Middle frontal gyrus (tissue), 1 donor: ENCODE results near the gene VILL.
A peak's percentile ranks its signal among the peaks of the same experiment; 100 is the strongest.
"Not testable (repeated sequence)": the region's sequence is repeated elsewhere in the genome, so short reads cannot be mapped to it uniquely, and the experiment has no call there.

Experiments used
- DNase-seq: peaks from one replicate; pipeline ENCODE4 v3.0.0-alpha.2; 2015; ENCODE audit warnings: low spot score; ENCODE audit errors: extremely low spot score

The VILL gene

GRCh38 chr3:37963016-37963415 is 27.6 kb upstream of the VILL start:
- no peak for DNase-seq

DNA sequence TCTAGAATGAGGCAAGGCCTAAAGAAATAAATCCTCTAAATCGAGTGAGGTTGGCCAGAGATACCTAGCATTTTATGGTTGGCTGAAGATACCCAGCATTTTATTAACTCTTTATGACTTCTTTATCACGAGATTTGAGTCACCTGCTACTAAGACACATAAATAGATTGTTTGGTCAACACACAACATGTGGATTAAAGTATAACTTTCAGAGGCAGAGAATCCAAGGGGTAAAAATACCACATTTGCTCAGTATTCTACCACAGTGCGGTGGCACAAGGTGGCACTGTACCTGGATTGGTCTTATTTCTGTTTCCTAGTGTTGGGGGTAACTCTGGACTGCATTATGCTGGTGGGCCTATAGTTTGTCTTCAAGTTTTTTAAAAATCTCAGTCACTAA is 27.0 kb upstream of the VILL start:
- DNase-seq, result no peak

DNA sequence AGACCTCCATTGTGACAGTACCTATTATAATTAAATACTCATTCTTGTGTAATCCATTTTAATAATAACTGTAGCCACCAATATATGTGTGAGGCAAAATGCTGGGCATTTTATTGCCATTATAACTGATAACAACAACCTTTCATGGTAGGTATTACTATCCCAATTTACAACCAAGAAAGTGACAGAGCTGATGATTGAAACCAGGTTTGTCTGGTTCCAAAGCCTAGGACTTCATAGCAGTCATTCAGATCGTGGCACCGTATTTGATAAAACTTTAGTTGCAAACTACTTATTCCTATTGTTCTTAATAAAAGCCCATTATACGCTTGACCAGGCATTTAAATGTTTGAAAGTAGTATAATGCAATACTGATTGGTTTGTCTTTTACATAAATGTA is 26.4 kb upstream of the VILL start:
- DNase-seq, result no peak

GRCh38 chr3:37964716-37965115 is 25.9 kb upstream of the VILL start:
- no peak for DNase-seq

- DNase-seq, result no peak
Observed at GRCh38 chr3:37967260-37967881, 23.2 kb upstream of the VILL start.

DNA sequence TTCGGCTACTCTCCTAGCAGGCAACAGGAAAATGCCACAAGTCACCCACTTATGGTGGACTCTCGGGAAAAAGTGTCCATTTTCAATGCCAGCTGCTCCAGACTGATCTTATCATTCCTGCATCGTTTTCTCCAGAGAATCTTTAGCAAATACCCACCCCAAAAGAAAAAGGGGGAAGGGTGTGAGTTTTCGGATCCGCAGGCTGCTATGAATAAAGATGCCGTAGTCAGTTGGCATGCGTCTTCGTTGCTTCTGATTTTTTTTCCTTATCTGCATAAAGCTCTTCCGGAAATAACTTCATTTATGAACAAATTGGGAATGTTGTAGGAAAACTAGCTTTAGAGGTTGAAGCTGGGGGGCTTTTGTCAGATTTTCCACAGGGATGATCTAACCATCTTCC is 22.4 kb upstream of the VILL start:
- peak; percentile 34 for DNase-seq

GRCh38 chr3:37968813-37969595 is 21.6 kb upstream of the VILL start:
- no peak for DNase-seq

DNA sequence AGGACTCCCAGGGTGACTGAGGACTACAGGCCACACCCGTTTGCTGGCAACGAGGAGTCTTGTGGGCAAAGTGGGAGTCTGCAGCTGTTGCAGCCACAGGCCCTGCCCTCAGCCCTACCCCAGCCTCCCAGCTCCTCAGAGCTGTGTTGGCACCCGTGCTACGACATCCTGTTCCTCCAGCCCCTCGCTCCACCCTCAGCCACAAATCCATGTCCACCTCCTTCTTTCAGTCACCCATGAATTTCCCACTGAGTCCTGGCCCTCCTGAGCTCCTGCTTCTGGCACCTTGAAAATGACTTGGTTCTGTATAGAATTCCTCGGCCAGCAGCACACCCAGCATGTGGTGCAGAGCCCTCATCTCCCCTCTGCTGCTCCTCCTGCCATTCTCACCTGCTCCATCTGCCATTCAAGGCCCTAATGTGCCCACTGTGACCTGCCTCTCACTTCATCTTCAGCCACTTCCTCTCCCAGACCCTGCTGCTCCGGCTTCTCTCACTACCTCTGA is 20.9 kb upstream of the VILL start:
- DNase-seq, result no peak

- DNase-seq, result no peak
Observed at GRCh38 chr3:37970802-37971201, 19.8 kb upstream of the VILL start.

GRCh38 chr3:37971467-37971866 is 19.1 kb upstream of the VILL start:
- DNase-seq, result no peak

- DNase-seq, result not testable (repeated sequence)
Observed at GRCh38 chr3:37972056-37972455, 18.5 kb upstream of the VILL start.

DNA sequence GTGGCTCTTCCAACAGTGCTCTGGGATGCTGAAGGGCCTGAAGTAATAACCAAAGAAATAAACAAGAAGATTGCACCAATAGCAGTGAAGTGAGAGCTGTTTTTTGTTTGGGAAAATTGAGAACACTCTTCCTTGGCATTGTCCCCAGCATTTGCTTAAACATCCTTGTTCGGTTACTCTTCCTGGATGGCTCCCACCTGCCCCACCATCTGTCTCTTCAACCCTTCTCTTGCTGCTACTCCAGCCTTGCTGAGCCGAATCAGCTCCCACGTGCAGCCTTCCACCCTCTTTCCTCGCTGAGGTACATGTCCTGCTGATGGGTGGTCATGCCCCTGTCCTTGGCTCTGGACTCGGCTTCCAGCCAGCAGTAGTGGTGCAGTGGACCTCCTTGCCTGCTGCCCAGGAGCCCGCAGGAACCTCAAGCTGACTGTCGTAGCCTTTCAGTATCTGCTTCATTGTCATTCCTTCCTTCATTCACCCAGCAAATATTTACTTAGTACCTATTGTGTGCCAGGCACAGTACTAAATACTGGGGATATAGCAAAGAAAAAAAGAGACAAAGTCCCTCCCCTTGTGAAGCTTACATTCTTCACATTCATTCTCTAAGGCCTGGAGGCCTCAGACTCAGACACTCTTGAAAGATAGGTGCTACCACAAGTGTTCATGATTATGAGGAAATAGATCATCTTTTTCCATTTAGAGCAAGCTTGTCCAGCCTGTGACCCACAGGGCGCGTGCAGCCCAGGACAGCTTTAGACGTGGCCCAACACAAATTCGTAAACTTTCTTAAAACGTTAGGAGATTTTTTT is 17.1 kb upstream of the VILL start:
- DNase-seq, result no peak

- DNase-seq, result no peak
Observed at GRCh38 chr3:37974121-37975083, 16.2 kb upstream of the VILL start.

GRCh38 chr3:37979541-37980461 is 10.8 kb upstream of the VILL start:
- no peak for DNase-seq

- no peak for DNase-seq
Observed at GRCh38 chr3:37980462-37981347, 9.9 kb upstream of the VILL start.

- DNase-seq, result no peak
Observed at GRCh38 chr3:37981348-37981664, 9.3 kb upstream of the VILL start.

DNA sequence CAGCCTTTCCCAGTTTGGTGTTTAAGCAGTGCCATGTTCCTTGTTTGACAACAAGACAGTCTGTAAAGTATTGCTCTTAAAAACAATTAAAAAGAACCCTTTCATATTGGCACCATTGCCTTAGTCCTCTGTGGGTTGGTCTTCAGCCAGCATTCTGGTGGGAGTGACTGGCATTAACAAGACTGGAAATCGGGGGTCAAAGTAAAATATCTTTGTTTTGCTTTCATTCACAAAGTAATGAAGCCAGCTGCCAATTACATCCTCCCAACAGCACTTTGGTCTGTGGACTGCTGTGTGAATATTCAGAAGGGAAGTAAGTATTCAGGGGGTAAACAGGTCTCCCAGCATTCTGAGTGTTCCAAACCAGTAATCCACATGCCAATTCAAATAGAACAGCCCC is 8.3 kb upstream of the VILL start:
- no peak for DNase-seq

DNA sequence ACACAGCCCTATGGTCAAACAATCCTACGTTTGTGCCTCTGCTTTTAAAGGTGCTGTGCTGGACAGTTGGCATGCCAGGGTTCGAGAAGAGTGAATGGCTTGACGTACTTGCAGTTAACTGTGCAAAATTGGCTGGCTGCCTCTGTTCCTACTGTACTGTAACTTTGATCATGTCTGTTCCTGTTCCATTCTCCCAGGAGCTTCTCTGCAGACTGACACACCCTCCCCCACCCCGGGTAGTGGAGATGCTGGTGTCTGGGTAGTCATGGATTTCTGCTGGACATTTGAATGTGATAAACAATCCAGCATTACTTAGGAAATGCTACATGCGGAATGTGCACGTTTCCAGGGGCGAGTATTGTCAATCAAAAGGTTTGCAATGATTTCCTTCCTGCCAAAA is 6.5 kb upstream of the VILL start:
- no peak for DNase-seq

GRCh38 chr3:37984596-37984995 is 6.0 kb upstream of the VILL start:
- DNase-seq, result no peak
